ENCODE data around the gene MACROD2. TPM values are rescaled to one million over a fixed set of nuclear protein-coding genes. Genes with fewer than 3 reads are reported as not detected.

The MACROD2 gene
- polyA plus RNA-seq, 1 experiment: 0.47 TPM

- H3K36me3 ChIP-seq (ENCODE audit: control insufficient read depth, insufficient read depth, low read length): no peaks in the 10 kb centered on the region
- DNase-seq (ENCODE audit: low read depth): no peak
- H3K4me3 ChIP-seq (ENCODE audit: low read depth, low read length): no peak overlapping the region
- ChIA-PET CTCF (no interaction called here), POLR2A (no interaction called here)
- no peak for TF ChIP-seq CTCF (IDR thresholded peaks at IDR 0.05; ENCODE audit: insufficient read depth, low read depth, low read length)
- H3K27me3 ChIP-seq (ENCODE audit: control insufficient read depth, insufficient read depth, low read length): no peaks in the 10 kb centered on the region
Observed at GRCh38 chr20:14957402-14957801, 962.1 kb downstream of the MACROD2 start.

- H3K36me3 ChIP-seq (ENCODE audit: control insufficient read depth, insufficient read depth, low read length): no peaks in the 10 kb centered on the region
- DNase-seq (ENCODE audit: low read depth): no peak
- CTCF ChIA-PET: no interaction called here
- POLR2A ChIA-PET: no interaction called here
- H3K4me3 ChIP-seq (ENCODE audit: low read depth, low read length): no peak overlapping the region
- no peak for TF ChIP-seq CTCF (IDR thresholded peaks at IDR 0.05; ENCODE audit: insufficient read depth, low read depth, low read length)
- H3K27me3 ChIP-seq (ENCODE audit: control insufficient read depth, insufficient read depth, low read length): no peaks in the 10 kb centered on the region
Observed at GRCh38 chr20:14958626-14959025, 963.3 kb downstream of the MACROD2 start.

- Histone ChIP-seq H3K36me3 (ENCODE audit: control insufficient read depth, insufficient read depth, low read length) (no peaks in the 10 kb centered on the region), H3K4me3 (ENCODE audit: low read depth, low read length) (no peak overlapping the region), H3K27me3 (ENCODE audit: control insufficient read depth, insufficient read depth, low read length) (no peaks in the 10 kb centered on the region)
- no peak for DNase-seq (ENCODE audit: low read depth)
- no peak for TF ChIP-seq CTCF (IDR thresholded peaks at IDR 0.05; ENCODE audit: insufficient read depth, low read depth, low read length)
- POLR2A ChIA-PET: no interaction called here
- CTCF ChIA-PET: no interaction called here
Observed at GRCh38 chr20:14959506-14960475, 964.5 kb downstream of the MACROD2 start.

GRCh38 chr20:14960831-14961230, 965.5 kb downstream of the MACROD2 start:
- no peaks in the 10 kb centered on the region for H3K36me3 ChIP-seq (ENCODE audit: control insufficient read depth, insufficient read depth, low read length)
- no peaks in the 10 kb centered on the region for H3K27me3 ChIP-seq (ENCODE audit: control insufficient read depth, insufficient read depth, low read length)
- POLR2A ChIA-PET: no interaction called here
- CTCF ChIA-PET: no interaction called here
- no peak overlapping the region for H3K4me3 ChIP-seq (ENCODE audit: low read depth, low read length)
- TF ChIP-seq CTCF (IDR thresholded peaks at IDR 0.05; ENCODE audit: insufficient read depth, low read depth, low read length): no peak
- no peak for DNase-seq (ENCODE audit: low read depth)

GRCh38 chr20:14963262-14963663, 967.9 kb downstream of the MACROD2 start:
- no peak for DNase-seq (ENCODE audit: low read depth)
- CTCF ChIA-PET: no interaction called here
- no peak for TF ChIP-seq CTCF (IDR thresholded peaks at IDR 0.05; ENCODE audit: insufficient read depth, low read depth, low read length)
- H3K36me3 ChIP-seq (ENCODE audit: control insufficient read depth, insufficient read depth, low read length): no peaks in the 10 kb centered on the region
- POLR2A ChIA-PET: no interaction called here
- no peaks in the 10 kb centered on the region for H3K27me3 ChIP-seq (ENCODE audit: control insufficient read depth, insufficient read depth, low read length)
- H3K4me3 ChIP-seq (ENCODE audit: low read depth, low read length): no peak overlapping the region

Data from BJ (cell line).